NCI-H1930 (cell line): ENCODE results near the gene NEK10.
A peak's percentile ranks its signal among the peaks of the same experiment; 100 is the strongest.

ENCODE experiments used
- DNase-seq, 2 experiments: peaks; one replicate each; lab custom pipeline; 2025; lab: John Stamatoyannopoulos, UW

NEK10 gene

GRCh38 chr3:27166888-27167287 is 202.3 kb downstream of the NEK10 start:
- no peak for DNase-seq

DNA sequence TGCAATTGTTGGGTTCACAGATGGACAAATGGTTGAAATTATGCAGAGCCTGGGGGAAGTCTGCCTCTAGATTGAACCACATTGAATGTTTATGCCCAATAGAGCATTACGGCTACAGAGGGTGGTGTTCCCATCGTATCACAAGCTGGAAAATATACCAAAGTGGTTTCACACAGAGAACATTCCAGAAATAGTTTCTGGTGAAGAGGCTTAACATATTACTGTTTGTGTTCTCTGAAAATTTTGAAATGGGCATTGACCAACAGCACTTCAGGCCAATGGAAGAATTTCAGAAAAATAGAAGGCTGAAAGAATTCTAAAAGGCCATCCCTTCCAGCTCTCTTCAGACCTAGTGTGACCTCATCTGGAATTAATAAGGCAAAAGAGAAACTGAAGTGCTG is 203.9 kb downstream of the NEK10 start:
- DNase-seq: no peak

DNA sequence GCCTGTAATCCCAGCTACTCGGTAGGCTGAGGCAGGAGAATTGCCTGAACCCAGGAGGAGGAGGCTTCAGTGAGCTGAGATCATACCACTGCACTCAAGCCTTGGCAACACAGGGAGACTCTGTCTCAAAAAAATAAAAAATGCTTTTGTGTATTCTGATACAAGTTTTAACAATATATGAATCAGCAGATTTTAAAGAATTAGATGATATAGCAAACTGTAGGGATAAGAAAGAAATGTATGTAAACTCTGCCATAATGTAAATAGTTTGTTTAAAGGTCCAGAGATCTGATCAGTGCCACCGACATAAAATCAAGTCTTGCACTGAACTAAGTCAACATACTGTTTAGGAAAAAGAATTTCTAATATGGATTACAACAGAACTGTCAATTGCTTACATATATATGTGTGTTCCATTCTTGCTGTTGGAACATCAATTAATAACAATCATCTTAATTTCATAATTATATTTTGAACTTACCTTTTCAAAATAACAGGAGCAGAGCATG is 208.3 kb downstream of the NEK10 start:
- no peak for DNase-seq

GRCh38 chr3:27160146-27160545 is 209.0 kb downstream of the NEK10 start:
- no peak for DNase-seq

- DNase-seq: no peak
These were observed 222.0 kb downstream of the NEK10 start for GRCh38 chr3:27147215-27147614.

- no peak for DNase-seq
These were observed 222.4 kb downstream of the NEK10 start for GRCh38 chr3:27146786-27147185.

DNA sequence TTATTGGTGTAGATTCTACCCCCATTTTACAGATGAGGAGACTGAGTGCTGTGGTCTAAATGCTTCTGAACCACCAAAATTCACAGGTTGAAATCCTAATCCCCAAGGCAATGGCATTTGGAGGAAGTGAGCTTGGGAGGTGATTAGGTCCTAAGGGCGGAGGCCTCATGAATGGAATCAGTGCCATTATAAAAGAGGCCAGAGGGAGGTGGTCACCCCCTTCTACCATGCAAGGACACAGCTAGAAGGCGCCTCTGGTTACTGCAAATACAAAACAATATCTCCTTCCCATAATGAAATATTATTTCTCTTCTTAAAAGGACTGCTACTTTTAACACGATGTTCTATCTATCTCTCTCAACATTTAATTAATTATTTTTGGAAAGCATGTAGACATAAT is 223.5 kb downstream of the NEK10 start:
- no peak for DNase-seq

GRCh38 chr3:27141668-27142067 is 227.5 kb downstream of the NEK10 start:
- no peak for DNase-seq

- no peak for DNase-seq
These were observed 230.6 kb downstream of the NEK10 start for GRCh38 chr3:27138562-27138961.

DNA sequence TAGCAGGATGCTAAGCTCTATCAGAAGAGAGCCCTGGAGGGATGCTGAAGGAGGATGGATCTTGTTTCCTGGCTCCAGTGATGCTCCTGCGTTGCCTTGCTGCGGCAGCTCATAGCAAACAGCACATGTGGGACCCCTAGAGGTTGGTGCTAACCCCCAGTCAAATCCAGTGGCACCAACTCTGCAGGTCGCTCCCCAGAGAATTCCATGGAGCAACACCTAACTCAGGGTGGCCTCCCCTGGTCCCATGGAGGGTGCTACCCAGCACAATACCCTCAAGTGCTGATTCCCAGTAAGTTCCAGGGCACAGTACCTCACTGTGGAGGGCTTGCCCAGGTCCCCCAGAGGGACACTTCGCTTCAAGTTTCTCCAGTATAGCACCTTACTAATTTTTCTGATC is 231.2 kb downstream of the NEK10 start:
- no peak for DNase-seq

GRCh38 chr3:27134171-27134796 is 234.9 kb downstream of the NEK10 start:
- peak; percentile 23 to 26 for DNase-seq

- DNase-seq: no peak
These were observed 236.1 kb downstream of the NEK10 start for GRCh38 chr3:27133060-27133459.

- no peak for DNase-seq
These were observed 238.4 kb downstream of the NEK10 start for GRCh38 chr3:27130796-27131195.

DNA sequence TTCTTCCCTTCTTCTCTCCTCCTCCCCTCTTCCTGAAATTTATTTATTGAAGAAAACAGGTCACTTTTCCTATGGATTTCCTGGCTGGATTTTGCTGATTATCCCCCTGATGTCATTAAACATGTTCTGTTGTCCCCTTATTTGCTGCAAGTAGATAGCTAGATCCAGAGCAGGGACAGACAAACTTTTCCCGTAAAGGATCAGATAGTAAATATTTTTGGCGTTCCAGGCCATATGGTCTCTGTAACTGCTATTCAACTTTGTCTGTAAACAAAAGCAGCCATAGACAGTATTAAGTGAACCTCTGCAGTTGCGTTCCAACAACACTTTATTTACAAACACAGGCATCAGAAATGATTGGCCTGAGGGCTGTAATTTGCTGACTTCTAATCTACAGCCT is 241.3 kb downstream of the NEK10 start:
- DNase-seq: no peak

- DNase-seq: peak in 1 of 2 experiments; percentile 1
These were observed 242.0 kb downstream of the NEK10 start for GRCh38 chr3:27127195-27127594.

DNA sequence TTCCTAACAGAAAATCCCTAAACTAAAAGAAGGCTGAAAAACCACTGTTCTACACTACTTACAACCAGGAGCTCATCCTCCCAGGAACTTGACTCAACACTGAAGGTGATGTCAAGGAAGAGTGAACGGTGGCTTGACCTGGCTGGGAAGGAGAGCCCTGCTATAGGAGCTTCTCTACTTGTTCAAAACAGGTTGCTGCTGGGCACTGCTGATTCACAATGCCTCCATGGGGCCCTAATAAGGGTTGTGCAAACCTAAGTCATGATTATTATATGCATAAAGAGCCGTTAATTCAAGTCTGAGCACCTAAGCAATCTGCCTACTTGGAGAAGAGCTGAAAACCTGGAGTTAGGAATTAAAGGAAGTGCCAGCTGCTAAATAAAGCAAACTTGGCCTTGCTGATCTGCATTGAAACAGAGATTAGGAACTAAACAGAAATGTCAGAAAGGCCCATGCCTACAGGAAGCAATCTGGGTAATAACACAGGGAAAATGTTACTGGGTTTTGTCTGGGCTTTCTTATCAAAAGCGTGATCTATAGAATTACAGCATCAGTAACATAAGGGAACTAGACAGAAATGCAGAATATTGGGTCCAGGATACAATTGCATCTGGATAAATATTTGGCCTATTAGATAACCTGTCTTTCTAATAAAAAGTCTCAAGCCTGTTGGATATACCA is 243.2 kb downstream of the NEK10 start:
- DNase-seq: no peak

DNA sequence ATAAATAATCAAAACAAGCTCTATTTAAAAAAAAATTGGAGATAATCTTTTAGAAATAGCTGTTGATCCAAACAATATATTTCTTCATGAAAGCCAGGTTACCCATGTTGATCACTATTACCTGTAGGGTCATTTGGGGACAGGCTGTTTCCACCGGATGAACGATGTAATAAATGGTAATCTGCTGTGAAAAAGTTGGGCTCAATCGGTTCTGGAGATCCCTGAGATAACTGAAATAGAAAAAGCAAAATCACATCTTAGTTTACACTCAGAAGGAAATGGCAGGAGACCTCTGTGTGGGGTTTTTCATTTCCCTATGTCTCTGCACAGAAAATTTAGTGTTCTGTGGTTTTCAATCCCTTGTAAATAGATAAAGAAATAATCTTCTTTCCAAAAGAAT is 249.5 kb downstream of the NEK10 start:
- DNase-seq: no peak

DNA sequence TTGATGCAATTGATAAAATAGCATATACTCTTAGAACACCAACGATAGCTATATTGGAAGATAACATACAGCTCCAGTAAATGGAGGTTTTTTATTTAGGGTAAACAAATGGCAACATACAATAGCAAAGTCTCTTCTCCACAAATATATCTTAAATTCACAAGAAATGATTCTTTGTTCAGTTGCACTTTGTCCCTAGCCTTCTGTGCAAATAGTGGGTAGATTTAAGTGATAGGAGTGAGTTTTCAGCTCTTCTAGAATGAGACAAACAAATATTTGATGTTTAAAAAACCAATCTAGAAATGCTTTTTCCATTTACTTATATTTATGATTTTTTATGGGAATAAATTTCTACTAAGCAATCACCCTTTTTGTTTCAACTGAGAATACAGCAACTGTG is 253.8 kb downstream of the NEK10 start:
- DNase-seq: no peak

GRCh38 chr3:27114684-27115083 is 254.5 kb downstream of the NEK10 start:
- no peak for DNase-seq

DNA sequence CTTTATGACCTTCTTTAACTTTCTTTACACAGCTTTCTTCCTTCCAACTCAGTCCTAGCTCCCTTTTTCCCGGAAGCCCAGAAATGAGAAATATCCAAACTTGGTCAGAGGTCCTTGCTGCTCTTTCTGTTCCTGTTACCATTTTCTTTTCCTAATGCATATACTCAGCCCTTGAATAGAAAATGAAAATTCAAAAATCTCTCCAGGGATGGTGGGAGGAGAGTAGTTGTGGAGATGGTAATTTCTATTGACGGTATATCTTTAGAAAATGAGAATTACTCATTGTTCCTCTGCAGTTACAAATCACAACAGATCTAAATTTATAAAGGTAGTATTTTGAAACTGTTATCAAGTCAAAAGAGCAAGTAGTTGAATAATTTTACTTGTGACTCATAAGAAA is 255.1 kb downstream of the NEK10 start:
- no peak for DNase-seq

GRCh38 chr3:27110020-27110419 is 259.2 kb downstream of the NEK10 start:
- DNase-seq: no peak

DNA sequence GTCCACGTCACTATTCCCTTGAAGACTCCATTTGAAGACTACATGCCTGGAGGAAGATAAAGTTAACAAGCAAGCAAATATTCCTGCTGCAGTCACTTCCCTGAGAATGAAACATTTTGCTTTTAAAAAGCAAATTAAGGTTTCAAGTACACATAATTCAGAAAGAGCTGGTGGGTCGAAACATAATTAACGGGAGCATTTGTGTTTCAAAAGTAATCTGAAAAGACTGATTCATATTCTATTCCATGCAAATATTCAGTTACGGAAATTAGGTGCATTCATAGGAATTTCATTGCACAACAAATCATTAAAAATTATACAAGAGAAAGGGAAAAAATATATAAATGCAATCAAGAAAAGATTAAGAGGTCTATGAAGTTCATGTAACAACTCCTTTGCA is 260.9 kb downstream of the NEK10 start:
- no peak for DNase-seq

GRCh38 chr3:27105904-27106303 is 263.3 kb downstream of the NEK10 start:
- no peak for DNase-seq

DNA sequence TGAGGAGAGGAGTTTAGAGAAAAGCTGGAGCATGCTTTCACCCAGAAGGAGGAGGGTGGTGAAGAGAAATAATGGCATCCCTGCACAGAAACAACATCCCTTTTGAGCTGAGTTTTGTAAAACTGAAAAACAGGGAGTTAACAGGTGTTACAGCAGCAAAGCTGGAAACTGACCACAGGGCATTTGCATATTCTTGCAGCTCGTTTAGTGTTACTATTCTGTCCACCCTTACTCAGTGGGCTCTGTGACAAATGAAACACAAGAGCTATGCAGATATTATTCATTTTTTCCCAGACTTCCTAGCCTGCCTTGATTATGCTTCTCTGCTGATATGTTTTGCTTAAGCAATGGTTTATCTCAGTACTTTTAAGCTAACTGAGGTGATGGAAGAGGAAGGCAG is 272.0 kb downstream of the NEK10 start:
- DNase-seq: no peak
